ENCODE results near the gene DLL3.

DLL3 gene

DNA sequence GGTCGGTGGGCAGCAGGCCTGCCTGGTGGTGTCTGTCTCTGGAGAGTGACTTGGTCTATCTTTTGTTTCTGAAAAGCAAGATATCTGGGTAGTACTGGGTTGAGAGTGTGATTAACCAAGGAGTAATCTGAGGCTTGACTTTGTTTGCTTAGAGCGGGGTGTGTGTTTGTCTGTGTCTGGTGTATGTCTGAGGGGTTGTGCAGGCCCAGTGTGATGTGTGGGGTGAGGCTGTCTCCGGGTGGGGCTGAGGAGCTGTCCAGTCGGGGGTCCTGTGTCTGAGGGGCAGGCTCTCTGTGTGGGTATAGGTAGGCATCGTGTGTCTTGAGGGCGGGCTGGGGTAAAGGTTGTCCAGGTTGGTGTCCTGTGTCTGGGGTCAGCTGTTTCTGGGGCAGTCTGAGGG, 29.2 kb upstream of the DLL3 start:
- H3K4me3 ChIP-seq (ENCODE audit: low read depth, low read length): no peak overlapping the region
- no peak for DNase-seq (ENCODE audit: low read depth)
- TF ChIP-seq, protein P1, sequence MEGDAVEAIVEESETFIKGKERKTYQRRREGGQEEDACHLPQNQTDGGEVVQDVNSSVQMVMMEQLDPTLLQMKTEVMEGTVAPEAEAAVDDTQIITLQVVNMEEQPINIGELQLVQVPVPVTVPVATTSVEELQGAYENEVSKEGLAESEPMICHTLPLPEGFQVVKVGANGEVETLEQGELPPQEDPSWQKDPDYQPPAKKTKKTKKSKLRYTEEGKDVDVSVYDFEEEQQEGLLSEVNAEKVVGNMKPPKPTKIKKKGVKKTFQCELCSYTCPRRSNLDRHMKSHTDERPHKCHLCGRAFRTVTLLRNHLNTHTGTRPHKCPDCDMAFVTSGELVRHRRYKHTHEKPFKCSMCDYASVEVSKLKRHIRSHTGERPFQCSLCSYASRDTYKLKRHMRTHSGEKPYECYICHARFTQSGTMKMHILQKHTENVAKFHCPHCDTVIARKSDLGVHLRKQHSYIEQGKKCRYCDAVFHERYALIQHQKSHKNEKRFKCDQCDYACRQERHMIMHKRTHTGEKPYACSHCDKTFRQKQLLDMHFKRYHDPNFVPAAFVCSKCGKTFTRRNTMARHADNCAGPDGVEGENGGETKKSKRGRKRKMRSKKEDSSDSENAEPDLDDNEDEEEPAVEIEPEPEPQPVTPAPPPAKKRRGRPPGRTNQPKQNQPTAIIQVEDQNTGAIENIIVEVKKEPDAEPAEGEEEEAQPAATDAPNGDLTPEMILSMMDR (IDR thresholded peaks at IDR 0.05; ENCODE audit: insufficient read depth, low read depth, low read length, missing control alignments): no peak

DNA sequence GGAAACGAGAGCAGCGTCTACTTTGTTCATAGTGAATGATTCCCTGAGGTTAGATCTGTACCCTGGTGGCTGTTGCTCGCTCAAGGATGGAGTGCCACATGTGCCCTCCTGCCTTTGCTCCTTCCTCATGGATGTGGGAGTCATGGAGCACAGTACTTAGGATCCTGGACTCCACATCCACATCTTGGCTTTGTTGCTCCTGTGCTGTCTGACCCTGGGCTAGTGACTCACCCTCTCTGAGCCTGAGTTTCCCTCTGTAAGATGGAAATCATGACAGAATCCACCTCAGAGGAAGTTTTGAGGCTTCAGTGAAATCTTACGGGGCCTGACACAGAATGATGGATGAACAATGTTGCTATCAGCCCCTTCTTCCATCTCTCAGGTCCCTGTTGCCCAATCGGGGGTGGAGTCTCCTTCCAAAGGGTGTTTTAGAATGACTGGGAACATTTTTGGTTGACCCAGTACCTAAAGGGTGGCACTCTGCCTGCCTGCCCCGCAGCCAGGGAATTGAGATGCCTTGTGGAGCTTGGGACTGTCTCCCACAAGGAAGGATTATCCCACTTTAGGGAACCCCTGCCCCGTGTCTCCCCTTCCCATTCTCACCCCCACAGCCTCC, 27.9 kb upstream of the DLL3 start:
- TF ChIP-seq, protein P1 (IDR thresholded peaks at IDR 0.05; ENCODE audit: insufficient read depth, low read depth, low read length, missing control alignments): no peak
- DNase-seq (ENCODE audit: low read depth): no peak

DNA sequence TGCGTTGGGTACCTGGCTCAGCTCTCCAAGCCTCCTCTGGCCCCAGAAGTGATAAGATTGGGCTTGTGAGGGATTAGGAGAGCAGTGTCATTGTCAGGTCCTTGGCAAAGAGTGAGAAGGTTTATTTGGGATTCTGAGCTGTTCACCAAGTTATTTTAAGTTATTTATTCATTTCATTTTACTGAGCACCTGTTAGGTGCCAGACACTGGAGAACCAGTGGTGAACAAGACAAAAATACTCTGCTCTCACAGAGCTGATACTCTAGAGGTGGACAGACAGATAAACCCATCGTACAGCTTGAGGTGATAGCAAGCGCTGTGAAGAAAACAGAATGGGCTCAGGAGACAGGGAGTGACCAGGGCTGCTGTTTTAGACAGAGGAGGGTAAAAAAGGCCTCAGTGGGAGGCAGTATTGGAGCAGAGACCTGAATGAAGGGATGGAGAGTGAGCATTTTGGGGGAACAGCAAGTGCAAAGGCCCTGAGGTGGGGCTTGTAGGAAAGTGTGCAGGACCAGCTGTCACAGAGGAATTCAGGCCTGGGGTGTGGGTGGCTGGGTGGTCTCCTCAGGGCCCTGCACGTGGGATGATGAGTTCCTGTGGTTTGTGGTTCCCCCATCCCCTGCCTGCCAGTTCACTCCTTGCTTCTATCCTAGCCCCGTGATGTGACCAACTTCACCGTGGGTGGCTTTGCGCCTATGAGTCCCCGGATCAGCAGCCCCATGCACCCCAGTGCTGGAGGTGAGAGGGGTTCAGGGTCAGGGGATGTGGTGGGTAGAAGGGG, 26.8 kb upstream of the DLL3 start:
- no peak overlapping the region for H3K4me3 ChIP-seq (ENCODE audit: low read depth, low read length)
- TF ChIP-seq, protein P1 (IDR thresholded peaks at IDR 0.05; ENCODE audit: insufficient read depth, low read depth, low read length, missing control alignments): no peak
- DNase-seq (ENCODE audit: low read depth): no peak

More for the DNA sequence above, 27.9 kb upstream of the DLL3 start:
- H3K4me3 ChIP-seq (ENCODE audit: low read depth, low read length): no peak overlapping the region

DNA sequence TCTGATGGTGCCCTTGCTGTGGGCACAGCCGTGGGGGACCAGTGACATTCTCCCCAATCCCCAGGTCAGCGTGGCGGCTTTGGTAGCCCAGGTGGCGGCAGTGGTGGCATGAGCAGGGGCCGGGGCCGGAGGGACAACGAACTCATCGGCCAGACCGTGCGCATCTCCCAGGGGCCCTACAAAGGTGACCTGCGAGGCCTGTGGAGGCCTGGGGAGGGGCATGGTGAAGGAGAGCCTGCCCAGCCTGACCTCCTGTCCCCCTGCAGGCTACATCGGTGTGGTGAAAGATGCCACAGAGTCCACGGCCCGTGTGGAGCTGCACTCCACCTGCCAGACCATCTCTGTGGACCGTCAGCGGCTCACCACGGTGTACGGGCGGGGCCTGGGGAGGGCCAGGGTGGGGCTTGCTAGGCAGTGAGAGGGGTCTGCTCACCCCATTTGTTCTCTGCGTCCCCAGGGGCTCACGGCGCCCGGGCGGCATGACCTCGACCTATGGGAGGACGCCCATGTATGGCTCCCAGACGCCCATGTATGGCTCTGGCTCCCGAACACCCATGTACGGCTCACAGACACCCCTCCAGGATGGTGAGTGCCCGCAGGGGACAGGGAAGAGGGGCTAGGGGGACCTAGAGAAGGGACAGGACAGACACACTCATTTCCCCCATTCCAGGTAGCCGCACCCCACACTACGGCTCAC, 25.9 kb upstream of the DLL3 start:
- TF ChIP-seq, protein P1 (IDR thresholded peaks at IDR 0.05; ENCODE audit: insufficient read depth, low read depth, low read length, missing control alignments): no peak
- no peak for DNase-seq (ENCODE audit: low read depth)
- H3K4me3 ChIP-seq (ENCODE audit: low read depth, low read length): no peak overlapping the region

- TF ChIP-seq, protein P1 (IDR thresholded peaks at IDR 0.05; ENCODE audit: insufficient read depth, low read depth, low read length, missing control alignments): no peak
- no peak overlapping the region for H3K4me3 ChIP-seq (ENCODE audit: low read depth, low read length)
- no peak for DNase-seq (ENCODE audit: low read depth)
These were observed 25.2 kb upstream of the DLL3 start for GRCh38 chr19:39473443-39473960.

- peak; percentile 59 for DNase-seq (ENCODE audit: low read depth)
- TF ChIP-seq, protein P1 (IDR thresholded peaks at IDR 0.05; ENCODE audit: insufficient read depth, low read depth, low read length, missing control alignments): peak; percentile 92
- H3K4me3 ChIP-seq (ENCODE audit: low read depth, low read length): no peak overlapping the region
These were observed 24.6 kb upstream of the DLL3 start for GRCh38 chr19:39474139-39474620.

All from GM12865 (cell line).